Activated CD4-positive, alpha-beta T cell treated with anti-CD3 and anti-CD28 coated beads, Interleukin-2, amount 10 ng/mL, durations not matched to agents 7 days and 5 days (primary cell): ENCODE measurements around the gene STK32B. TPM values are rescaled to one million over a fixed set of nuclear protein-coding genes. Genes with fewer than 3 reads are reported as not detected.

Experiments used
- CTCF ChIA-PET: fragments of 350-600 bp; sonication (Branson Sonifier 250); formaldehyde crosslinking; loops from one replicate; lab custom pipeline; 2021; ENCODE audit warnings: antibody characterized with exemption; lab: Charles Lee
- POLR2A ChIA-PET: fragments of 350-600 bp; sonication (Branson Sonifier 250); formaldehyde crosslinking; loops from one replicate; lab custom pipeline; 2021; ENCODE audit warnings: antibody characterized with exemption; lab: Charles Lee
- DNase-seq: peaks from one replicate; pipeline ENCODE4 v3.0.0-alpha.2; 2020
- H3K27ac Mint-ChIP-seq: one replicate; pipeline ENCODE4 v1.8.0; 2021; ENCODE audit warnings: mild to moderate bottlenecking, moderate library complexity, mixed read lengths
- H3K27me3 Mint-ChIP-seq: one replicate; pipeline ENCODE4 v1.8.0; 2021; ENCODE audit warnings: mixed read lengths
- H3K36me3 Mint-ChIP-seq: one replicate; pipeline ENCODE4 v1.8.0; 2021; ENCODE audit warnings: low read depth, mixed read lengths
- H3K4me1 Mint-ChIP-seq: one replicate; pipeline ENCODE4 v1.8.0; 2021; ENCODE audit warnings: mixed read lengths
- H3K4me3 Mint-ChIP-seq: one replicate; pipeline ENCODE4 v1.8.0; 2021; ENCODE audit warnings: mild to moderate bottlenecking, moderate library complexity, mixed read lengths
- H3K9me3 Mint-ChIP-seq: one replicate; pipeline ENCODE4 v1.8.0; 2021; ENCODE audit warnings: mixed read lengths
- total RNA-seq, 2 experiments: library from RNA; stranded (reverse); gene quantifications; one replicate each; pipeline ENCODE4 v1.2.3, GENCODE V29; 2021

STK32B gene
- total RNA-seq, 2 experiments from 2014 or later = not detected

- no peak overlapping the region for H3K4me3 Mint-ChIP-seq
- H3K4me1 Mint-ChIP-seq = no peaks in the 10 kb centered on the region
- POLR2A ChIA-PET = no interaction called here
- DNase-seq = no peak
- CTCF ChIA-PET = no interaction called here
- H3K36me3 Mint-ChIP-seq = no peaks in the 10 kb centered on the region
- H3K27me3 Mint-ChIP-seq = no peaks in the 10 kb centered on the region
- H3K9me3 Mint-ChIP-seq = no peaks in the 10 kb centered on the region
- H3K27ac Mint-ChIP-seq = no peak overlapping the region
Observed at GRCh38 chr4:5462254-5462835, 411.1 kb downstream of the STK32B start.

- Mint-ChIP-seq H3K27ac (no peak overlapping the region), H3K4me1 (no peaks in the 10 kb centered on the region), H3K9me3 (no peaks in the 10 kb centered on the region), H3K36me3 (no peaks in the 10 kb centered on the region), H3K27me3 (no peaks in the 10 kb centered on the region), H3K4me3 (no peak overlapping the region)
- DNase-seq = no peak
- POLR2A ChIA-PET = no interaction called here
- CTCF ChIA-PET = no interaction called here
Observed at GRCh38 chr4:5462896-5463295, 411.6 kb downstream of the STK32B start.

GRCh38 chr4:5463361-5463760, 412.1 kb downstream of the STK32B start:
- H3K27ac Mint-ChIP-seq = no peak overlapping the region
- H3K36me3 Mint-ChIP-seq = no peaks in the 10 kb centered on the region
- no peaks in the 10 kb centered on the region for H3K9me3 Mint-ChIP-seq
- no peak for DNase-seq
- H3K4me1 Mint-ChIP-seq = no peaks in the 10 kb centered on the region
- ChIA-PET CTCF (no interaction called here), POLR2A (no interaction called here)
- H3K27me3 Mint-ChIP-seq = no peaks in the 10 kb centered on the region
- no peak overlapping the region for H3K4me3 Mint-ChIP-seq

- Mint-ChIP-seq H3K9me3 (no peaks in the 10 kb centered on the region), H3K27ac (no peak overlapping the region), H3K4me1 (no peaks in the 10 kb centered on the region), H3K36me3 (no peaks in the 10 kb centered on the region), H3K4me3 (no peak overlapping the region), H3K27me3 (no peaks in the 10 kb centered on the region)
- no peak for DNase-seq
- POLR2A ChIA-PET = no interaction called here
- CTCF ChIA-PET = no interaction called here
Observed at GRCh38 chr4:5463936-5464650, 412.8 kb downstream of the STK32B start.

- Mint-ChIP-seq H3K9me3 (no peaks in the 10 kb centered on the region), H3K4me1 (no peaks in the 10 kb centered on the region), H3K4me3 (no peak overlapping the region), H3K36me3 (no peaks in the 10 kb centered on the region), H3K27ac (no peak overlapping the region), H3K27me3 (no peaks in the 10 kb centered on the region)
- no peak for DNase-seq
- ChIA-PET CTCF (no interaction called here), POLR2A (no interaction called here)
Observed at GRCh38 chr4:5465529-5465928, 414.2 kb downstream of the STK32B start.

GRCh38 chr4:5465956-5466355, 414.7 kb downstream of the STK32B start:
- H3K27ac Mint-ChIP-seq = no peak overlapping the region
- POLR2A ChIA-PET = no interaction called here

GRCh38 chr4:5467111-5467510, 415.8 kb downstream of the STK32B start:
- Mint-ChIP-seq H3K9me3 (no peaks in the 10 kb centered on the region), H3K27ac (no peak overlapping the region), H3K4me3 (no peak overlapping the region), H3K4me1 (no peaks in the 10 kb centered on the region), H3K36me3 (no peaks in the 10 kb centered on the region), H3K27me3 (no peaks in the 10 kb centered on the region)
- CTCF ChIA-PET = no interaction called here
- DNase-seq = no peak
- POLR2A ChIA-PET = no interaction called here

More at GRCh38 chr4:5465956-5466355, 414.7 kb downstream of the STK32B start:
- Mint-ChIP-seq H3K27me3 (no peaks in the 10 kb centered on the region), H3K4me1 (no peaks in the 10 kb centered on the region), H3K4me3 (no peak overlapping the region), H3K9me3 (no peaks in the 10 kb centered on the region), H3K36me3 (no peaks in the 10 kb centered on the region)
- no peak for DNase-seq
- CTCF ChIA-PET = no interaction called here

- Mint-ChIP-seq H3K9me3 (no peaks in the 10 kb centered on the region), H3K27me3 (no peaks in the 10 kb centered on the region), H3K27ac (no peak overlapping the region), H3K4me1 (no peaks in the 10 kb centered on the region), H3K36me3 (no peaks in the 10 kb centered on the region), H3K4me3 (no peak overlapping the region)
- DNase-seq = no peak
- ChIA-PET POLR2A (no interaction called here), CTCF (no interaction called here)
Observed at GRCh38 chr4:5469151-5469775, 418.0 kb downstream of the STK32B start.

- CTCF ChIA-PET = no interaction called here
- no peak for DNase-seq
- H3K36me3 Mint-ChIP-seq = no peaks in the 10 kb centered on the region
- no peak overlapping the region for H3K27ac Mint-ChIP-seq
- no peak overlapping the region for H3K4me3 Mint-ChIP-seq
- no peaks in the 10 kb centered on the region for H3K9me3 Mint-ChIP-seq
- no peaks in the 10 kb centered on the region for H3K4me1 Mint-ChIP-seq
- POLR2A ChIA-PET = no interaction called here
- H3K27me3 Mint-ChIP-seq = no peaks in the 10 kb centered on the region
Observed at GRCh38 chr4:5469861-5470260, 418.6 kb downstream of the STK32B start.

GRCh38 chr4:5470318-5471198, 419.3 kb downstream of the STK32B start:
- H3K36me3 Mint-ChIP-seq = no peaks in the 10 kb centered on the region
- ChIA-PET CTCF (no interaction called here), POLR2A (no interaction called here)
- H3K27me3 Mint-ChIP-seq = no peaks in the 10 kb centered on the region
- H3K4me3 Mint-ChIP-seq = no peak overlapping the region
- no peak overlapping the region for H3K27ac Mint-ChIP-seq
- H3K9me3 Mint-ChIP-seq = no peaks in the 10 kb centered on the region
- DNase-seq = no peak
- no peaks in the 10 kb centered on the region for H3K4me1 Mint-ChIP-seq

GRCh38 chr4:5471206-5471605, 419.9 kb downstream of the STK32B start:
- Mint-ChIP-seq H3K9me3 (no peaks in the 10 kb centered on the region), H3K4me1 (no peaks in the 10 kb centered on the region), H3K27me3 (no peaks in the 10 kb centered on the region), H3K4me3 (no peak overlapping the region), H3K36me3 (no peaks in the 10 kb centered on the region), H3K27ac (no peak overlapping the region)
- ChIA-PET POLR2A (no interaction called here), CTCF (no interaction called here)
- DNase-seq = no peak

- POLR2A ChIA-PET = no interaction called here
- H3K27me3 Mint-ChIP-seq = no peaks in the 10 kb centered on the region
Observed at GRCh38 chr4:5471691-5472090, 420.4 kb downstream of the STK32B start.

GRCh38 chr4:5472160-5472591, 420.9 kb downstream of the STK32B start:
- ChIA-PET CTCF (no interaction called here), POLR2A (no interaction called here)
- Mint-ChIP-seq H3K27me3 (no peaks in the 10 kb centered on the region), H3K4me1 (no peaks in the 10 kb centered on the region), H3K4me3 (no peak overlapping the region), H3K27ac (no peak overlapping the region), H3K9me3 (no peaks in the 10 kb centered on the region), H3K36me3 (no peaks in the 10 kb centered on the region)
- no peak for DNase-seq

More at GRCh38 chr4:5471691-5472090, 420.4 kb downstream of the STK32B start:
- Mint-ChIP-seq H3K27ac (no peak overlapping the region), H3K9me3 (no peaks in the 10 kb centered on the region), H3K4me1 (no peaks in the 10 kb centered on the region), H3K4me3 (no peak overlapping the region), H3K36me3 (no peaks in the 10 kb centered on the region)
- CTCF ChIA-PET = no interaction called here
- no peak for DNase-seq
